GM23338 (cell line): ENCODE data around the gene PXMP2. TPM values are rescaled to one million over a fixed set of nuclear protein-coding genes. Genes with fewer than 3 reads are reported as not detected.

Source experiments
- ATAC-seq: fragments of 200-7000 bp; cut with Tn5 transposase; 3 replicates; pipeline ENCODE4 v1.9.1; 2020
- DNase-seq: peaks from one replicate; pipeline ENCODE4 v3.0.0-alpha.2; 2015; ENCODE audit warnings: low spot score
- H2AFZ ChIP-seq: fragments of 200-600 bp; sonication (generic); 2 replicates; pipeline ENCODE4 v1.8.0; 2016; ENCODE audit warnings: antibody characterized with exemption, mild to moderate bottlenecking, moderate library complexity
- H3F3A ChIP-seq: fragments of 200-600 bp; sonication (generic); replicated peaks from 2 replicates; pipeline ENCODE4 v1.8.0; 2017; ENCODE audit warnings: antibody characterized with exemption, mixed run types, low read depth
- H3K27ac ChIP-seq: fragments of 200-600 bp; sonication (generic); 2 replicates; pipeline ENCODE4 v1.6.1; 2016; ENCODE audit warnings: low read depth
- H3K27me3 ChIP-seq: fragments of 200-600 bp; sonication (generic); 2 replicates; pipeline ENCODE4 v1.8.0; 2016; ENCODE audit warnings: mild to moderate bottlenecking, mixed run types, moderate library complexity; ENCODE audit not compliant: insufficient read depth
- H3K36me3 ChIP-seq: fragments of 200-600 bp; sonication (generic); 2 replicates; pipeline ENCODE4 v1.8.0; 2016; ENCODE audit warnings: mild to moderate bottlenecking; ENCODE audit not compliant: insufficient read depth
- H3K4me1 ChIP-seq: fragments of 200-600 bp; sonication (generic); 2 replicates; pipeline ENCODE4 v1.8.0; 2016; ENCODE audit warnings: mild to moderate bottlenecking, moderate library complexity; ENCODE audit not compliant: insufficient read depth
- H3K4me2 ChIP-seq: fragments of 200-600 bp; sonication (generic); 2 replicates; pipeline ENCODE4 v1.7.1; 2017; ENCODE audit warnings: mixed run types
- H3K4me3 ChIP-seq: fragments of 200-600 bp; sonication (generic); 2 replicates; pipeline ENCODE4 v1.6.1; 2016; ENCODE audit warnings: mixed run types
- H3K79me2 ChIP-seq: fragments of 200-600 bp; sonication (generic); replicated peaks from 2 replicates; pipeline ENCODE4 v1.8.0; 2017; ENCODE audit warnings: mild to moderate bottlenecking; ENCODE audit not compliant: insufficient read depth
- H3K9me2 ChIP-seq: fragments of 200-600 bp; sonication (generic); 2 replicates; pipeline ENCODE4 v1.8.0; 2017; ENCODE audit not compliant: insufficient read depth
- H4K20me1 ChIP-seq: fragments of 200-600 bp; sonication (generic); replicated peaks from 2 replicates; pipeline ENCODE4 v1.8.0; 2017; ENCODE audit warnings: mild to moderate bottlenecking; ENCODE audit not compliant: insufficient read depth
- H3K27ac Mint-ChIP-seq: 2 replicates; pipeline ENCODE4 v1.8.0; 2020; ENCODE audit warnings: inconsistent platforms, mild to moderate bottlenecking, moderate library complexity, mixed read lengths
- H3K27me3 Mint-ChIP-seq: 3 replicates; pipeline ENCODE4 v1.8.0; 2022; ENCODE audit warnings: low read depth, mild to moderate bottlenecking, moderate library complexity, mixed read lengths, inconsistent platforms; ENCODE audit not compliant: insufficient read depth, poor library complexity
- H3K36me3 Mint-ChIP-seq: 3 replicates; pipeline ENCODE4 v1.8.0; 2021; ENCODE audit warnings: low read depth, mild to moderate bottlenecking, inconsistent platforms, moderate library complexity, mixed read lengths
- H3K4me1 Mint-ChIP-seq: 3 replicates; pipeline ENCODE4 v1.8.0; 2020; ENCODE audit warnings: mild to moderate bottlenecking, inconsistent platforms, mixed read lengths
- H3K4me3 Mint-ChIP-seq: 3 replicates; pipeline ENCODE4 v1.8.0; 2021; ENCODE audit warnings: moderate library complexity, mild to moderate bottlenecking, inconsistent platforms, mixed read lengths
- H3K9me3 Mint-ChIP-seq: 3 replicates; pipeline ENCODE4 v1.8.0; 2020; ENCODE audit warnings: moderate library complexity, mild to moderate bottlenecking, inconsistent platforms, mixed read lengths
- CREB1 ChIP-seq: fragments of 250-450 bp; sonication (Bioruptor Pico); IDR thresholded peaks from 2 replicates; pipeline ENCODE4 v1.5.0; 2020; ENCODE audit warnings: low read depth, mild to moderate bottlenecking, moderate library complexity
- ETS1 ChIP-seq: IDR thresholded peaks from 2 replicates; pipeline ENCODE4 v1.6.1; 2016; ENCODE audit warnings: antibody characterized with exemption
- EZH2 ChIP-seq: fragments of 200-600 bp; sonication (generic); IDR thresholded peaks from one replicate; pipeline ENCODE4 v1.8.0; 2017; ENCODE audit warnings: antibody characterized with exemption, mild to moderate bottlenecking, low read depth; ENCODE audit not compliant: unreplicated experiment
- JUNB ChIP-seq: IDR thresholded peaks from one replicate; pipeline ENCODE4 v1.6.1; 2016; ENCODE audit warnings: antibody characterized with exemption; ENCODE audit not compliant: unreplicated experiment
- NANOG ChIP-seq: IDR thresholded peaks from 2 replicates; pipeline ENCODE4 v1.6.1; 2016; ENCODE audit warnings: antibody characterized with exemption, borderline replicate concordance
- POLR2AphosphoS5 ChIP-seq: IDR thresholded peaks from 2 replicates; pipeline ENCODE4 v1.6.1; 2016; ENCODE audit warnings: antibody characterized with exemption, low read depth
- STAT1 ChIP-seq: IDR thresholded peaks from one replicate; pipeline ENCODE4 v1.6.1; 2016; ENCODE audit warnings: antibody characterized with exemption; ENCODE audit not compliant: unreplicated experiment
- ZNF114 ChIP-seq: fragments of 250-450 bp; sonication (Bioruptor Pico); IDR thresholded peaks from 2 replicates; pipeline ENCODE4 v1.5.0; 2020; ENCODE audit warnings: mild to moderate bottlenecking, moderate library complexity
- ZNF462 ChIP-seq: fragments of 250-450 bp; sonication (Bioruptor Pico); IDR thresholded peaks from 2 replicates; pipeline ENCODE4 v1.5.0; 2020; ENCODE audit warnings: mild to moderate bottlenecking, moderate library complexity
- polyA plus RNA-seq: library from polyadenylated mRNA; unstranded; fragments of >200 nt; fragmentation: Nextera tagmentation; extraction: Ambion mirVana; gene quantifications from 2 replicates; pipeline ENCODE4 v1.2.1, GENCODE V29; 2016
- total RNA-seq: library from RNA; depleted of rRNA; stranded (reverse); fragments of >200 nt; shearing (Covaris generic); gene quantifications from 2 replicates; pipeline ENCODE4 v1.2.3, GENCODE V29; 2014
- TF ChIP-seq, protein P1 (sequence below), 2 experiments: fragments of 200-600 bp in 1 of 2; sonication (generic) in 1 of 2; conservative IDR thresholded peaks; 2 replicates each; pipeline versions ENCODE4 v1.5.1 to v1.6.1; 2016 to 2017; ENCODE audit warnings: antibody characterized with exemption in 2 of 2, low read depth in 2 of 2, mild to moderate bottlenecking in 2 of 2, moderate library complexity in 1 of 2

The PXMP2 gene
- total and polyA plus RNA-seq, 2 experiments from 2014 or later, result 17.3 to 19.7 TPM

- TF ChIP-seq ZNF462, result no peak
- no peak for TF ChIP-seq POLR2AphosphoS5
- no peak for TF ChIP-seq NANOG
These were observed 27.3 kb upstream of the PXMP2 start (continued) for GRCh38 chr12:132660052-132660451.

- H3K9me3 Mint-ChIP-seq, result no peaks in the 10 kb centered on the region
- Histone ChIP-seq H3K4me2 (no peak overlapping the region), H3K27me3 (no peaks in the 10 kb centered on the region), H3K79me2 (no peaks in the 10 kb centered on the region), H4K20me1 (peaks cover 6% of the 10 kb centered on the region), H3K36me3 (peaks cover 63% of the 10 kb centered on the region), H3K4me3 (no peak overlapping the region), H3K9me2 (no peaks in the 10 kb centered on the region), H3F3A (0 out of 2 replicates have a peak, but pooled peaks cover 12% of the 10 kb centered on the region), H2AFZ (no peak overlapping the region), H3K4me1 (no peaks in the 10 kb centered on the region), H3K27ac (no peak overlapping the region)
- H3K4me3 Mint-ChIP-seq, result no peak overlapping the region; the same call in 2 of the 3 replicates
- H3K36me3 Mint-ChIP-seq, result peaks cover 96% of the 10 kb centered on the region
- H3K27ac Mint-ChIP-seq, result no peak overlapping the region
- DNase-seq (no peak), ATAC-seq (no peak)
- no peaks in the 10 kb centered on the region for H3K4me1 Mint-ChIP-seq
- peaks cover 2% of the 10 kb centered on the region for H3K27me3 Mint-ChIP-seq
- TF ChIP-seq CREB1 (CRISPR knock-in tag), result no peak
- TF ChIP-seq ETS1, result no peak
- no peak for TF ChIP-seq ZNF114 (CRISPR knock-in tag)
- TF ChIP-seq EZH2, result no peak
- TF ChIP-seq STAT1, result no peak
- no peak for TF ChIP-seq POLR2AphosphoS5
- TF ChIP-seq, protein P1, sequence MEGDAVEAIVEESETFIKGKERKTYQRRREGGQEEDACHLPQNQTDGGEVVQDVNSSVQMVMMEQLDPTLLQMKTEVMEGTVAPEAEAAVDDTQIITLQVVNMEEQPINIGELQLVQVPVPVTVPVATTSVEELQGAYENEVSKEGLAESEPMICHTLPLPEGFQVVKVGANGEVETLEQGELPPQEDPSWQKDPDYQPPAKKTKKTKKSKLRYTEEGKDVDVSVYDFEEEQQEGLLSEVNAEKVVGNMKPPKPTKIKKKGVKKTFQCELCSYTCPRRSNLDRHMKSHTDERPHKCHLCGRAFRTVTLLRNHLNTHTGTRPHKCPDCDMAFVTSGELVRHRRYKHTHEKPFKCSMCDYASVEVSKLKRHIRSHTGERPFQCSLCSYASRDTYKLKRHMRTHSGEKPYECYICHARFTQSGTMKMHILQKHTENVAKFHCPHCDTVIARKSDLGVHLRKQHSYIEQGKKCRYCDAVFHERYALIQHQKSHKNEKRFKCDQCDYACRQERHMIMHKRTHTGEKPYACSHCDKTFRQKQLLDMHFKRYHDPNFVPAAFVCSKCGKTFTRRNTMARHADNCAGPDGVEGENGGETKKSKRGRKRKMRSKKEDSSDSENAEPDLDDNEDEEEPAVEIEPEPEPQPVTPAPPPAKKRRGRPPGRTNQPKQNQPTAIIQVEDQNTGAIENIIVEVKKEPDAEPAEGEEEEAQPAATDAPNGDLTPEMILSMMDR (conservative IDR thresholded peaks at IDR 0.05; ENCODE audit: low read depth in 2 of 2), result no peak
- no peak for TF ChIP-seq JUNB
- no peak for TF ChIP-seq NANOG
These were observed 26.4 kb upstream of the PXMP2 start for GRCh38 chr12:132660996-132661395.
